Measurements from ENCODE around the gene RAB8B. TPM values are rescaled to one million over a fixed set of nuclear protein-coding genes. Genes with fewer than 3 reads are reported as not detected.

The RAB8B gene
- total RNA-seq, 1 experiment from 2014 or later: 16.0 TPM

- Mint-ChIP-seq H3K4me3 (ENCODE audit: low read depth, unreplicated experiment) (no peak overlapping the region), H3K36me3 (ENCODE audit: insufficient read depth, unreplicated experiment) (no peaks in the 10 kb centered on the region), H3K27me3 (ENCODE audit: unreplicated experiment) (no peaks in the 10 kb centered on the region), H3K9me3 (ENCODE audit: low read depth, unreplicated experiment) (no peaks in the 10 kb centered on the region), H3K4me1 (ENCODE audit: low read depth, unreplicated experiment) (peaks cover 13% of the 10 kb centered on the region), H3K27ac (ENCODE audit: unreplicated experiment) (no peak overlapping the region)
- TF ChIP-seq CTCF (IDR thresholded peaks at IDR 0.05; ENCODE audit: unreplicated experiment): no peak
- no peak for DNase-seq
- intact Hi-C loops (cut with micrococcal nuclease; ENCODE audit: unreplicated experiment): no loop called here
- CTCF ChIA-PET: no interaction called here
- BruUV-seq (replicated peaks): no TSS peak
Measured at GRCh38 chr15:63261311-63261710, 71.9 kb downstream of the RAB8B start.

DNA sequence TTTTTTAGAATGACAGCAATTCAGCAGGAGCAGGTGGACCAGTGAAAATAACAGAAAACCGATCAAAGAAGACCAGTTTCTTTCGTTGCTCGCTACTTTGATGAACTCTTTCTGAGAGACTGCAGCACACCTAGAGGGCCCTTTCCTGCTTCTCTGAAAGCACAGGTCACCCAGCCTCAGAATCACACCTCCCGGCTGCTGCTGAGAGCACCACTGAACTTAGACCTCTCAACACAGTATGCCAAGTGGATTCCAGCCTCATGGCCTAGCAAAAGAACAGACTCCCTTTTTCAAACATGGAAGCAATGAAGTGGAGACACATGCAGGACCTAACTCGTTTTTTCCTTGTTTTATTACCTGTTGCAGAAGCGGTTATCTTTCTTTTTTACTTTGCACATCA is 74.1 kb downstream of the RAB8B start:
- intact Hi-C loops (cut with micrococcal nuclease; ENCODE audit: unreplicated experiment): no loop called here
- no peak for TF ChIP-seq CTCF (IDR thresholded peaks at IDR 0.05; ENCODE audit: unreplicated experiment)
- H3K27ac Mint-ChIP-seq (ENCODE audit: unreplicated experiment): no peak overlapping the region
- H3K9me3 Mint-ChIP-seq (ENCODE audit: low read depth, unreplicated experiment): no peaks in the 10 kb centered on the region
- CTCF ChIA-PET: interaction anchor here (1.0 kb wide), 1 partner anchor 25 kb away, joined by 3 read pairs; no protein-coding TSS in a partner anchor
- DNase-seq: no peak
- H3K27me3 Mint-ChIP-seq (ENCODE audit: unreplicated experiment): no peaks in the 10 kb centered on the region
- no peaks in the 10 kb centered on the region for H3K36me3 Mint-ChIP-seq (ENCODE audit: insufficient read depth, unreplicated experiment)
- peaks cover 8% of the 10 kb centered on the region for H3K4me1 Mint-ChIP-seq (ENCODE audit: low read depth, unreplicated experiment)
- BruUV-seq (replicated peaks): no TSS peak
- no peak overlapping the region for H3K4me3 Mint-ChIP-seq (ENCODE audit: low read depth, unreplicated experiment)

GRCh38 chr15:63264688-63265293 is 75.4 kb downstream of the RAB8B start:
- DNase-seq: no peak
- Mint-ChIP-seq H3K4me1 (ENCODE audit: low read depth, unreplicated experiment) (peaks cover 8% of the 10 kb centered on the region), H3K27me3 (ENCODE audit: unreplicated experiment) (no peaks in the 10 kb centered on the region), H3K4me3 (ENCODE audit: low read depth, unreplicated experiment) (no peak overlapping the region), H3K36me3 (ENCODE audit: insufficient read depth, unreplicated experiment) (no peaks in the 10 kb centered on the region), H3K27ac (ENCODE audit: unreplicated experiment) (no peak overlapping the region), H3K9me3 (ENCODE audit: low read depth, unreplicated experiment) (no peaks in the 10 kb centered on the region)
- no peak for TF ChIP-seq CTCF (IDR thresholded peaks at IDR 0.05; ENCODE audit: unreplicated experiment)
- intact Hi-C loops (cut with micrococcal nuclease; ENCODE audit: unreplicated experiment): no loop called here
- BruUV-seq (replicated peaks): no TSS peak
- CTCF ChIA-PET: no interaction called here

- Mint-ChIP-seq H3K4me1 (ENCODE audit: low read depth, unreplicated experiment) (no peaks in the 10 kb centered on the region), H3K27me3 (ENCODE audit: unreplicated experiment) (no peaks in the 10 kb centered on the region), H3K4me3 (ENCODE audit: low read depth, unreplicated experiment) (no peak overlapping the region), H3K36me3 (ENCODE audit: insufficient read depth, unreplicated experiment) (peaks cover 20% of the 10 kb centered on the region), H3K27ac (ENCODE audit: unreplicated experiment) (no peak overlapping the region), H3K9me3 (ENCODE audit: low read depth, unreplicated experiment) (no peaks in the 10 kb centered on the region)
- no peak for DNase-seq
- TF ChIP-seq CTCF (IDR thresholded peaks at IDR 0.05; ENCODE audit: unreplicated experiment): no peak
- BruUV-seq (replicated peaks): no TSS peak
- intact Hi-C loops (cut with micrococcal nuclease; ENCODE audit: unreplicated experiment): no loop called here
- CTCF ChIA-PET: no interaction called here
Measured at GRCh38 chr15:63274427-63274826, 85.0 kb downstream of the RAB8B start.
